Stimulated activated CD8-positive, alpha-beta memory T cell treated with anti-CD3 and anti-CD28 coated beads, Interleukin-4, amount 100 ng/mL, for 48 hours (primary cell): ENCODE results near the gene OR4C12.
A peak's percentile ranks its signal among the peaks of the same experiment; 100 is the strongest.
"Not testable (repeated sequence)": the region's sequence is repeated elsewhere in the genome, so short reads cannot be mapped to it uniquely, and the experiment has no call there.

Experiments used
- DNase-seq: peaks from one replicate; pipeline ENCODE4 v3.0.0-alpha.2; 2020

Gene OR4C12

DNA sequence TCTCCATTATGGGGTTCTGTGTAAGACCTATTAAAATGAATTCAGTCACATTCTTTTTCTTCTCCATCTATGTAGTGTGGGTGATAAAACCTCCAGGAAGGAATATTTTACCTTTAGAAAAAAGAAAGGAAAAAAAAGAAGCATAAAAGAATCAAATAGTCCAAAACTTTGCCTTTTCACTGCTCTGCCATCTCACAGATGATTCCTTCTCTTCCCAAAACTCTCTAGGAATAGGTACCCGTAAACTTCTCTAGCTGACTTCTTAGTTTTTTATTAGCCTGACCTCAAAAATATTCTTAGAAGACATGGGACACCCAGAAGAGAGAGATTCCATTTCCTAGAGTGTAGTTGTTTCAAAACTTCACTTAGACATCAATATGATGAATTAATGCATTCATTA lies at the start of gene OR4C12:
OR4C12 (minus strand) TSS at position 101 of the 400 bp plus-strand sequence; CDS start at position 67, 34 bp downstream.
- not testable (repeated sequence) for DNase-seq

DNA sequence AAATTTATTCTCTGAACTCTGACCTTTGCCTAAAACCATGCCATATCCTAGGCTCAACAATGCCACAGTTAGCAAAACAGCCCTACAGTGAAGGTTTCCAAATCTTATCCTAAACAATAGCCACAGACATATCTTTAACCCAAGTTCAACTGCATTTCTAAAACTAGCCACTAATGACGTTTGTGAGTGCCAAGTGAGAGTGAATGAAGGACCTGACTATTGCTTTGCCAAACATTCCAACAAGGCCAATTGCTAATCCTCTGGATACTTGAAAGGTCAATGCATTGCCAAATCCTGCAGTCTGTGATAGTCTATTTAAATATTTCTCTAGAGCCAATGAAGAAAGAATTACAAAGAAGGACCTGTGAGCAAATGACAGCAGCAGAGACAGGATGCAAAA lies 47.9 kb upstream of the OR4C12 start:
- DNase-seq, result no peak

DNA sequence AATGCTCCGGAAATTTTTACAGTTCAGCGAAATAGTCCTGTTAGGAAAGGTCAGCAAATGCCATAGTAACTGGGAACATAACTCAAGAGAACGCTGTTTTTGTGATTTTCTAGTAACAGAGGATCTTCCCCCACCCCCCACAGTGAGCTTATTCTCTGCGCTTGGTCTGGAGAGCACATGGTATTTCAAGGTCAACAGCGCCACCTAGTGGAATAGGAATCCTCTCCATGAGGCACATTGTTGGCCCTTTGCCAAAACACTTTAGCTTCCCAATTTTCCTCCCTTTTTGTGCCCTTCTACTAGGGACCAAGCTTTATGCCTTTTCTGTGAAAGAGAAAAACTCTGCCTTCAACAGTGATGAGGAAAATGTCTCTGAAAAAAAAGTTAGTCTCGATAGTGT lies 13.2 kb upstream of the OR4C12 start:
- DNase-seq, result peak; percentile 53

DNA sequence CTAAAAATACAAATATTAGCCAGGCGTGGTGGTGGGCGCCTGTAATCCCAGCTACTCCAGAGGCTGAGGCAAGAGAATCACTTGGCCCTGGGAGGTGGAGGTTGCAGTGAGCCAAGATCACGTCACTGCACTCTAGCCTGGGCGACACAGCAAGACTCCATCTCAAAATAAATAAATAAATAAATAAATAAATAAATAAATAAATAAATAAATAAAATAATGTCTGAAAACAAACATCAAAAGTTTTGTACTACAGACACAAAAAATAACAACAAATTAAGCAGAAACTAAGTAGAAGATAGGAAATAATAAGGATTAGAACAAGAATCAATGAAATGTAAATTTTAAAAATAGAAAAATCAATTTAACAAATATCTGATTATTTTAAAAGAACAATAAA lies 8.9 kb downstream of the OR4C12 start:
- not testable (repeated sequence) for DNase-seq

DNA sequence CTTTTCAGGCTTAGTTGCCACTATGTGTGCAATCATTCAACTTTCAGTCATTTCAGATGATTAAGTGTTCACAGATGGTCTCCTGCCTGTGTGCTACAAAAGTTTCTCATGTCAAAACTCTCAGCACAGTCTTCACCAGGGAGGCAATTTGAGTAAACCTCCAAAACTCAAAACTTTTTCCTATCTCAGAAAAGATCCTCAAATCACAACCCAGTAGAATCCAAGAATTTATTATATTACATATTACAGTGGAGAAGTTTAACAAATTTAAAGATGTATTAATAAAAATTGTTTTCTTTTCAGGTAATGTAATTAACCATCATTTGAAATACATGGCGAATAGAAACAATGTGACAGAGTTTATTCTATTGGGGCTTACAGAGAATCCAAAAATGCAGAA lies 30.2 kb downstream of the OR4C12 start, which contains the start of gene OR4C13:
OR4C13 (plus strand) TSS at position 301 of the 400 bp plus-strand sequence; CDS start at position 333, 32 bp downstream.
- DNase-seq, result no peak

DNA sequence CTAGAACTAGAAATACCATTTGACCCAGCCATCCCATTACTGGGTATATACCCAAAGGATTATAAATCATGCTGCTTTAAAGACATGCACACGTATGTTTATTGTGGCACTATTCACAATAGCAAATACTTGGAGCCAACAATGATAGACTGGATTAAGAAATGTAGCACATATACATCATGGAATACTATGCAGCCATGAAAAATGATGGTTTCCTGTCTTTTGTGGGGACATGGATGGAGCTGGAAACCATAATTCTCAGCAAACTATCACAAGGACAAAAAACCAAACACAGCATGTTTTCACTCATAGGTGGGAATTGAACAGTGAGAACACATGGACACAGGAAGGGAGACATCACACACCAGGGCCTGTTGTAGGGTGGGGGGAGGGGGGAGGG lies 33.6 kb downstream of the OR4C12 start:
- not testable (repeated sequence) for DNase-seq
